ENCODE data around the gene ACTN2. TPM values are rescaled to one million over a fixed set of nuclear protein-coding genes. Genes with fewer than 3 reads are reported as not detected.
"Not testable (repeated sequence)": the region's sequence is repeated elsewhere in the genome, so short reads cannot be mapped to it uniquely, and the experiment has no call there.

Gene ACTN2
- total and polyA plus RNA-seq, 8 donors, result 0.37 to 17.4 (median 1.9) TPM; not detected in 1

DNA sequence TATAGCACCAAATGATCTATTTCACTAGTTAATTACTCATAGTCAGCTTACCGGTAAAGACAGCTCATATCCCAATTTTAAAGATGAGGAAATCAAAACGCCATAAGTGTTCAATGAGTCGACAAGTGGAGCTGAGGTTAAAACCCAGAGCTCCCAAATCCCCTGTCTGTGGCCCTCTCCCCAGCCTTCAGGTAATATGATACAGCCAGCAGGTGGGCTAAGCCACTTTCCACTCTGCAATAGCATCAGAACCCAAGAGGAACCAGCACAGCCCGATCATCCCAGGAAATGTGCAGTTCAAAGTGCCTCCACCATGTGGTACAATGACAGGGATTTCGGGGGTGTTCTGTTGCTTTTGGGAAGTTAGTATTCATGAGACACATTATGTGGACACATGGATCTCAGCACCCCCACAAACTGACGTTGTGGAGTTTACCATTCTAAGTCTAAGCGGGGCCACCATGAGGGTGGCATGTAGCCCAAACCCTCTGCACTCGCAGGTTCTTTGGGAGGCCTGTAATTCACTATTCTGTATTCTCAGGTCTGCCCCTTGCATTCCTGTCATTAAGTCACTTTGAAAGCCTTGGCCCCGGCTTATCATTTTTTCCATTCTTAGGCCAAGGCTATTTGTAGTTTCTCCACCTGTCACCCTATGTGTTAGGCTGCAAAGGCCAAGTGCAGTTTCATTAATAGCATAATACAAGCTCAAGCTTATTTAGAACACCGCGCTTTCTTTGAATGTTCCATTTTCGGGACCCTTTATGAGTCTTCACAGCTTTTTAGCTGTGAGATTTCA lies 26.3 kb upstream of the ACTN2 start:
- no peak for DNase-seq
- H3K27ac ChIP-seq, result no peak overlapping the region
- no peak overlapping the region for H3K4me3 ChIP-seq
- H3K9me3 ChIP-seq, result no peaks in the 10 kb centered on the region
- H3K36me3 ChIP-seq, result no peaks in the 10 kb centered on the region
- 74 to 85% (median 82%) methylated on average over 12 of the region's 12 CpGs for WGBS, 5 donors
- H3K4me1 ChIP-seq, result no peaks in the 10 kb centered on the region
- intact Hi-C loops (cut with DNase I; ENCODE audit: low total_unique reads), result no loop called here
- H3K27me3 ChIP-seq, result no peaks in the 10 kb centered on the region
- TF ChIP-seq POLR2A (IDR thresholded peaks at IDR 0.05) (no peak), POLR2AphosphoS5 (IDR thresholded peaks at IDR 0.05) (no peak), EP300 (IDR thresholded peaks at IDR 0.05) (no peak)
- TF ChIP-seq, protein P1, sequence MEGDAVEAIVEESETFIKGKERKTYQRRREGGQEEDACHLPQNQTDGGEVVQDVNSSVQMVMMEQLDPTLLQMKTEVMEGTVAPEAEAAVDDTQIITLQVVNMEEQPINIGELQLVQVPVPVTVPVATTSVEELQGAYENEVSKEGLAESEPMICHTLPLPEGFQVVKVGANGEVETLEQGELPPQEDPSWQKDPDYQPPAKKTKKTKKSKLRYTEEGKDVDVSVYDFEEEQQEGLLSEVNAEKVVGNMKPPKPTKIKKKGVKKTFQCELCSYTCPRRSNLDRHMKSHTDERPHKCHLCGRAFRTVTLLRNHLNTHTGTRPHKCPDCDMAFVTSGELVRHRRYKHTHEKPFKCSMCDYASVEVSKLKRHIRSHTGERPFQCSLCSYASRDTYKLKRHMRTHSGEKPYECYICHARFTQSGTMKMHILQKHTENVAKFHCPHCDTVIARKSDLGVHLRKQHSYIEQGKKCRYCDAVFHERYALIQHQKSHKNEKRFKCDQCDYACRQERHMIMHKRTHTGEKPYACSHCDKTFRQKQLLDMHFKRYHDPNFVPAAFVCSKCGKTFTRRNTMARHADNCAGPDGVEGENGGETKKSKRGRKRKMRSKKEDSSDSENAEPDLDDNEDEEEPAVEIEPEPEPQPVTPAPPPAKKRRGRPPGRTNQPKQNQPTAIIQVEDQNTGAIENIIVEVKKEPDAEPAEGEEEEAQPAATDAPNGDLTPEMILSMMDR (IDR thresholded peaks at IDR 0.05), result no peak

DNA sequence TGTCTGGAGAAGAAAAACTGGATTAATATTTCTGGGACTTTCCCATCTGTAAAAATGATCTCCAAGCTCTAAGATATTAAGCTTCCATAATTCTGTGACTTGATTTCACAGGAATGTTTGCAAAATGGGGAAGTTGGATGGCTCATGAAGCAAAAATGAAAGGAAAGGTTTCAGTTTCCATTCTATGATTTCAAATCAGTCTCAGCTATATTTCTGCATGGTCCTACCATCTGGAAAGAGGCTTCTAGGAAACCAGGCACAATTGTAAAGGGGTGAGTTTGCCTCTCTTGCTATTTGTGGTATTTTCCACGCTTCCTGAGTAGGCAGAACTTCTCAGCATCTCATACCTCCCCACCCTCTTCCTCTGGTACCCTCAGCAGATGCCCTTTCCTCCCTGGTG lies 22.4 kb upstream of the ACTN2 start:
- WGBS, 5 donors, result 37 to 52% (median 50%) methylated on average over 1 of the region's 1 CpG
- DNase-seq, result no peak

DNA sequence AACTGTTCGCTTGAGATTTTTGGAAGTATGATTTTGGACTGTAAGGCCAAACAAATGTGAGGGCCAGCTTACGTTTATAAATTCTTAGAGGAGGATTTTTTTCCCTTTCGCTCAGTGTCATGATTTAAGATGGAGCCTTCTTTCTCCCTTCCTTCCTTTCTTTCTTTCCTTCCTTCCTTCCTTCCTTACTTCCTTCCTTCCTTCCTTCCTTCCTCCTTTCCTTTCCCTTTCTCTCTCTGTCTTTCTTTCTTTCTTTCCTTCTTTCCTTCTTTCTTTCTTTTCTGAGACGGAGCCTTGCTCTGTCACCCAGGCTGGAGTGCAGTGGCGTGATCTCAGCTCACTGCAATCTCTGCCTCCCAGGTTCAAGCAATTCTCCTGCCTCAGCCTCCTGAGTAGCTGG lies 17.4 kb upstream of the ACTN2 start:
- 84 to 94% (median 91%) methylated on average over 5 of the region's 5 CpGs for WGBS, 5 donors
- H3K27ac ChIP-seq; H3K36me3 ChIP-seq; H3K27me3 ChIP-seq; DNase-seq; intact Hi-C loops (cut with DNase I; ENCODE audit: low total_unique reads); H3K4me3 ChIP-seq; H3K9me3 ChIP-seq: not testable (repeated sequence)
- H3K4me1 ChIP-seq, result peaks cover 0 to 12% (median 0%) of the 10 kb centered on the region in 4 donors

More for the DNA sequence above, 22.4 kb upstream of the ACTN2 start:
- H3K9me3 ChIP-seq, result no peaks in the 10 kb centered on the region
- no peaks in the 10 kb centered on the region for H3K4me1 ChIP-seq
- no peak overlapping the region for H3K4me3 ChIP-seq
- intact Hi-C loops (cut with DNase I; ENCODE audit: low total_unique reads), result no loop called here
- no peaks in the 10 kb centered on the region for H3K36me3 ChIP-seq
- H3K27ac ChIP-seq, result no peak overlapping the region
- TF ChIP-seq EP300 (IDR thresholded peaks at IDR 0.05) (no peak), POLR2A (IDR thresholded peaks at IDR 0.05) (no peak), POLR2AphosphoS5 (IDR thresholded peaks at IDR 0.05) (no peak)
- TF ChIP-seq, protein P1 (IDR thresholded peaks at IDR 0.05), result no peak
- no peaks in the 10 kb centered on the region for H3K27me3 ChIP-seq

DNA sequence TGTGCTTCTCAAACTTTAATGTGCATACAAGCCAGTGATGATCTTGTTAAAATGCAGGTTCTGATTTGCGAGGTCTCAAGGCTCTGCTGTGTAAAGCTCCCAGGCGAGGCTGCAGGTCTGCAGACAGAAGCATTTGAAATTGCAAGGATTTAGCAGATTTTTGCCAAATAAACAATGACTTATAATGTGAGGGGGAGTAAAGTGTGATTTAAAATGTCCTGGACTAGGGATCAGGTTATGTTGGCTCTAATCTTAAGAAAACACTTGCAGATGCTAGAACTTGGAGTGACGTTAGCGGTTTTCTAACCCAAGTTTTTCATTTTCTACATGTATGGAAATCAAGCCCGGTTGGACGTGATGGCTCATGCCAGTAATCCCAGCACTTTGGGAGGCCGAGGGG lies 16.2 kb upstream of the ACTN2 start:
- DNase-seq, result no peak
- H3K4me1 ChIP-seq, result peaks cover 0 to 13% (median 0%) of the 10 kb centered on the region in 4 donors
- no peak overlapping the region for H3K27ac ChIP-seq
- no peaks in the 10 kb centered on the region for H3K36me3 ChIP-seq
- no peaks in the 10 kb centered on the region for H3K9me3 ChIP-seq
- intact Hi-C loops (cut with DNase I; ENCODE audit: low total_unique reads), result no loop called here
- WGBS, 5 donors, result 65 to 75% (median 71%) methylated on average over 7 of the region's 7 CpGs
- H3K4me3 ChIP-seq, result no peak overlapping the region
- no peaks in the 10 kb centered on the region for H3K27me3 ChIP-seq
- no peak for TF ChIP-seq POLR2A (IDR thresholded peaks at IDR 0.05)
- no peak for TF ChIP-seq POLR2AphosphoS5 (IDR thresholded peaks at IDR 0.05)
- TF ChIP-seq EP300 (IDR thresholded peaks at IDR 0.05), result no peak
- TF ChIP-seq, protein P1 (IDR thresholded peaks at IDR 0.05), result no peak
